ENCODE results near the gene CCNO.

Gene CCNO

DNA sequence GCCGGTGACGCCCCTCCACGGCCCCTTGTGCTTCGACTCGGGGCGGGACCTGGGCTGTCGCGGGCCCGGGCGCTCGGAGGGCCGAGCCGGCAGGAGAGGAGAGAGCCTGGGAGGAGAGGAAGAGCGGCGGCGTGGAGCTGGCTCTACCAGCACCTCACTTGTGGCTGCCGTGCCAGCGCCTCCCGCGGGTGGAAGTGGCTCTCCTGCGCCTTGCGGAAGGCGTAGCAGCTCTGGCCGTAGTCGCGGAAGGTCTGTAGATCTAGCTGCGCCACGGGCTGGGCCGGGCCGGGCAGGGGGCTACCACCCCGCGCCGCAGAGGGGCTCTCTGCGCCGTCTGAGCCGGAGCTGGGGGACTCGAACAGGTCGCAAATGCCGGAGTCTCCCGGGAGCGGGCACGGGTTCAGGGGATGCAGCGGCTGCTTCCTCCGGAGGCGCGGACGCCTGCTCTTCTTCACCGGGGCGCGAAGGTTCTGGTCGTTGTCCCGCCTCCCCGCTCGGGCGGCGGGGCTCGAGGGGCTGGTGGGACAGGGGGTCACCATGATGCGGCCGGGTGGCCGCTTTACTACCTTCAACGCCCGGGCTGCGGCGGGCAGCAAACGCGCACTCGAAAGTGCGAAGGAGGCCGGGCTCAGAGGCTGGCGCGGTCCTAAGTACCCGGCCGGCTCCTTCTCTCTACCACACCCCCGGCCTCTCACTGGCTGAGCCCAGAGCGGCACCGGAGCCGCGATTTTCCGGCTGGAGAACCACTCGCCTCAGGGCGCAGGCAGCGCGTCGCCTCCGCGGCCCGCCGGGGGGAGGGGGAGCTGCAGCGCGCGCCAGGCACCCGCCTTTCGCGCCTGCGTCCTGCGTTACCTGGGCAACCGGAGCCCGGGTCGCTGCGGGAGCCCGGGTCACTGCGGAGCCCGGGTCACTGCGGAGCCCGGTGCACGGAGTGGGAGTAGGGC lies at the start of gene CCNO:
Gene CCNO (minus strand): TSS at position 624 of the 944 bp plus-strand sequence. CDS start 85 bp downstream, at position 539.
- DNase-seq (ENCODE audit: low read depth), result no peak

- no peak for DNase-seq (ENCODE audit: low read depth)
Measured at GRCh38 chr5:55278778-55279177, 45.4 kb upstream of the CCNO start.

- DNase-seq (ENCODE audit: low read depth), result no peak
Measured at GRCh38 chr5:55276771-55277170, 43.4 kb upstream of the CCNO start.

DNA sequence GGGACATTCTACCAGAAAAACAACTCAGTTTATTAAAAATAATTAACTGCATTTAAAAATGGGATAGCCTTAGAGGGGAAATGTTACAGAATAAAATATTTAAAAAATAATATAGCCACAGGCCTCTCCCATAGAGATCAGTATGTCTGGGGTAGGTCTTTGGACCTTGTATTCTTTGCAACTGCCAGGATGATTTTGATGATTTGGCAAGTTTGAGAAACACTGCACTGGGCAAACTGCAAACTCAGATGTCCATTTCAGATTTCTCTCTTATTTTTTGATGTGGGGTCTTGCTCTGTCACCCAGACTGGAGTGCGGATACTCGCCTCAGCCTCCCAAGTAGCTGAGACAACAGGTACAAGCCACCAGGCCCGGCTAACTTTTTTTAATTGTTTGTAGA lies 24.9 kb upstream of the CCNO start:
- no peak for DNase-seq (ENCODE audit: low read depth)

DNA sequence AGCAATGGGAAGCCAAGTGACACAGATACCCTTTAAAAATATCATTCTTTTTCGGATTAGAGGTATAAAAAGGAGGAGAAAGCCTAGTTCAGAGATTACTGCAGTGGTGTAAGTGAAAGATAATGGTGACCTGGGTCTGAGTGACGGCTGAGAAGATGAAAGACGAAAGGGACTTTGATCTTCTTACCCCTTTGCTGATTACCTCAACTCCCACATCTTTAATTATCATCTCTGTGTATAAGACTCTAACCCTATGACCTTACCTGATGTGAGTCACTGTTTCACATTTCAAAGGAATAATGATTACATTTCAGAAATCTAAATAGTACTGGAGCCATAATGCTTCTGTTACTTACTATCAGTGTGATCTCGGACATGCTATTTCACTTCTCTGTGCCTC lies 21.4 kb upstream of the CCNO start:
- DNase-seq (ENCODE audit: low read depth), result no peak

- DNase-seq (ENCODE audit: low read depth), result no peak
Measured at GRCh38 chr5:55250064-55250463, 16.7 kb upstream of the CCNO start.

GRCh38 chr5:55241746-55242145 lies 8.3 kb upstream of the CCNO start:
- DNase-seq (ENCODE audit: low read depth), result no peak

DNA sequence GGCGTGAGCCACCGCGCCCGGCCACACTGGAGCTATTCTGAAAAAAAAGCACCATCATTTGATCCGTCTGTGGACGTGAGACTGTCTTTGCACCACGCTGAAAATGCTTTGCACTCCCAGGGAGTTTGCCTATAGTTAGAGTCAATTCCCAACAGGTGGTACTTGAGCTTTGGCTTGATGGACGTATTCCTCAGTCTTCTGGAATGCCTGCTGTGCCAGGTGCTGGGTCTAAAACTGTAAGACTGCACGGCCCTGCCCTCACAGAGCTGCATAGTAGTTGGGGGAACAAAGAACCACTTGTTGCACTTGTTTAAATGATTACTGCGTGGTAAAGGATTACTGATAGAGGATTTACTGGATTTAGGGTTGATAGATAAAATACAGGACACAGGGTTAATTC lies 3.4 kb upstream of the CCNO start:
- DNase-seq (ENCODE audit: low read depth), result no peak

GRCh38 chr5:55234121-55234700 lies 803 bp upstream of the CCNO start:
- no peak for DNase-seq (ENCODE audit: low read depth)

DNA sequence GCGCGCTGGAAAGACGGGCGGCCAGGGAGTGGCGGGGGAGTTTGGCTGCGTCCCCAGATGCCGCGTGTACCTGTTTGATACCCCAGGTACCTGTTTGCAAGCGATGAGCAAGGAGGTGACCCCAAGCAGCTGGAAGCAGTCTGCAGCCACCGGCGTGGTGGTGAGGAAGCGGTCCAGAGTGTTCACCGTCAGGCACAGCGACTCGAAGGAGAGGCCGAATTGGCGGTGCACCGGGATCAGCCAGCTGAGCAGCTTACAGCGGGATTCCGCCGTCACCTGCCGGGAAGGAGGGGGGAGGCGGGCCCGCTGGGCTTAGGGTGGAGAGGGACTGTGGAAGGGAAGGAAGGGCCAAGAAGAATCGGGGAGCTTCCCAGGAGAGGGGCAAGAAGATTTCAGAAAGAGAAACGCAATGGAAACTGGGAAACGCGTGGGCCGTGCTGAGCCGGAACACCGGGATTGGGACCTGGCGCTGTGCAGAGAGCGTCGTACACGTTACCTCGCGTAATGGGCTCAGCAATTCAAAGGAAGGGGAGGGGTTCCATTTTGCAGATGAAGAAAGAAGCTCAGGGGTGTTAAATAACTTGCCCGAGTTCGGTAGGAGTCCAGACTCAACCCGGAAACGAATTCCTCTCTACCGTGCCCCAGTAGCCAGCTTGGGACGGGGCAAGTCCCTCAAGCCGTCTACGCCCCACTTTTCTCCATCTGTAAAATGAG lies 980 bp downstream of the CCNO start:
- no peak for DNase-seq (ENCODE audit: low read depth)

DNA sequence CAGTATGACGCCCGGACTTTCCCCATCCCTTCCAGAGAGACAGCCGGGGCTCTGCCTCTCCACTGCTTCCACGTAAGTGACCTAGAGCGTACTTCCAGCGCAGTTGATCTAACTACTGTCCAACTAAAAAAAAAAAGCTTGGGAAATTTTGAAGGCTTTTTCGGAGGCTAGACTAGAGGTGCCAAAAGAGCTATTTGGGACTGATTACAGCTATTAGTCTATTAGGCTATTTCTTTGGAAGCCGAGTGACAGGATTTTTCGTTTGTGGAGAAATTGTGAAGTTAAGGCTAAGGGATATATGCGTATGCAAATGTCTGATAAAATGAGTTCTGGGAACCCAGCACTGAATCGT lies 1.5 kb downstream of the CCNO start:
- no peak for DNase-seq (ENCODE audit: low read depth)

DNA sequence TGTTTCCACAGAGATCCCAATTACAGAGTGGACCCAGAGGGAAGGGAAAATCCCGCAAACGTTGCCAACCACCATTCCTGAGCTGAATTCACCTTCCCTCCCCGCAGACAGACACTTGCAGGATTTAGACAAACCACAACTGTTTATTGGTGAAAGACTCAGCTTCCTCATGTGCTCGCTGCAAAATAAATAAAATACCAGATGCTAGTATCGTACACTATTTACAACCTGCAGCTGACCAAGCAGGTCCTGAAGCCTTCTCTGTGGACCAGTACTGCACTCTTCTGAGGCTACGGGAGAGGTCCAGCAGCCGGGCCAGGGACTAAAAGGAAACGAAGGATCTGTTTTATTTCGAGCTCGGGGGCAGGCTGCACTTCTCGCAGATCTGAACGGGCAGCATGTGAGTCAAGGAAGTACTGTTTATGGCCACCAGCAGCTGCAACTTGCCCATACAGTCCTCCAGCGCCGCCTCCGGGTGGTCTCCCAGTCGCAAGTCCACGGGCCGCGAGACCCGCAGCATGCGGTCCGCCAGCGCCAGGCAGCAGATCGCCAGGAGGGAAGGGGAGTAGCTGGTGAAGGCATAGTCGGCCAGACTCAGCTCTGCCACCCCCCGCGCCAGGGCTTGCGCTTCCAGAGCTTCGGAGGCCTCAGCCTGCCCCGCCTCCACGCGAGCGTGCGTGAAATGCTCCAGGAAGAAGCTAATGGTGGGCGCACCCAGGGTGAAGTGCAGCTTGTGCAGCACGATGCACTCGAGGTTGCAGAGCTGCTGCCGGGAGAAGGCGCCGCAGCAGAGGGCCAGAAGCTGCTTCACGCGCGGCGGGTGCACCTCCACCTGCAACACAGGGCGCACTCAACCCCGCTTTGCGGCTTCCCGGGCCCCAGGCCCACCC lies 2.1 kb downstream of the CCNO start:
- DNase-seq (ENCODE audit: low read depth), result no peak

- no peak for DNase-seq (ENCODE audit: low read depth)
Measured at GRCh38 chr5:55230086-55230629, 3.2 kb downstream of the CCNO start.

GRCh38 chr5:55227664-55228430 lies 5.6 kb downstream of the CCNO start:
- no peak for DNase-seq (ENCODE audit: low read depth)

DNA sequence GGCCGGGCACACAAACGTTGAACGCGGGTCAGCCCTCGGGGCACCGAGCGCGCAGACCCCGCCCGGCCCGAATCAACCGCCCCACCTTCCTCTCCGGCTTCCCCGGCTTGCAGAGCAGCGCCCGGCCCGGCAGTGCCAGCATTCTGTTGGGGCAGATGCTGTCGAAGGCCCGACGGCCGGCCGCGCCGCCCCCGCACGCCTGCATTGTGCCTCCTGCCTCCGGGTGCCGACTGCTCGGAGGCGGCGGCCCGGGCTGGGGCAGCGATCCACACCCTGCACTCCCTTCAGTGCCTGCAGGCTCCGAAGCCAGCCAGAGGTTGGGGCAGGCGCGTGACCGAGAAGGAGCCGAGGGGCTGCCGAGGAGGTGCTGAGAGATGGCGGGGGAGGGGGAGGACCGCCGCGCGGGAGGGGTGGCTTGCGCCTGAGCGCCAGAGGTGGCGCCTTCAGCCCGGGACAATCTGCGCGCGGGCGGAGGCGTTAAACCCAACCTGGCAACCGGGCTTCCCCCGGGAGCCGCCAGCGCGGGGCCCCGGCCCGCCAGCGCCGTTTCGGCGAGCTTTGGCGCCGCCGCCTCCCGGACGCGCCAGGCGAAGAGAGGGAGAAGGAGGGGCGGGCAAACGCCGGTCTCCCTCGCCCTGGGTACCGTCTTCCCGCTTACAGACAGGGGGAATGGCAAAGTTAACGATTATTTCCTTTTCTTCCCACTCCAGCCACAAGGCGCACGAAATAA lies 6.3 kb downstream of the CCNO start, which contains the start of gene MCIDAS:
Gene MCIDAS (minus strand): TSS at position 382 of the 730 bp plus-strand sequence. CDS start 177 bp downstream, at position 205.
- no peak for DNase-seq (ENCODE audit: low read depth)

- DNase-seq (ENCODE audit: low read depth), result no peak
Measured at GRCh38 chr5:55226027-55226933, 7.1 kb downstream of the CCNO start.

DNA sequence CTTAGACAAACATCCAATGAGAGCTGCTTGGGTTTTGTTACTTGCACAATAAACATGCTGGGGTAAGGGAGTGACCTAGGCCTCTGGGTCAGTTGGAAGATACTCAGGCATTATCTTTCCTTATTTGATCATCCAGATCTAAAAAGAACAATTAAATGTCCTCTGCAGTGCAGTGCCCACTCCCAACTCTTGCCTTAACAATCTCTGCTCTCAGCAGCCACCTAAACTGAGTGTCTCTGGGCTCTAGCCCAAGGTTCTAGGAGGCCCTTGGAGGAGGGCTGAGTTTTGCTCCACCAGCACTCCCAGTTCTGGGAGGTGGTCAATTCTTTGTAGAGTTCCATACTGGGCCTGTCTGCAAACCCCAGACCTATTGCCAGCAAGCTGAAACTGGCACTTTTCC lies 8.1 kb downstream of the CCNO start:
- DNase-seq (ENCODE audit: low read depth), result no peak

GRCh38 chr5:55223812-55224240 lies 9.6 kb downstream of the CCNO start:
- no peak for DNase-seq (ENCODE audit: low read depth)
